HAP-1 (cell line): Measurements from ENCODE around the gene CDK15.

Source experiments
- DNase-seq, 2 experiments: peaks; one replicate each; pipeline ENCODE4 v3.0.0-alpha.2; 2016 to 2020; ENCODE audit warnings: low spot score in 2 of 2
- H3K27me3 ChIP-seq: fragments of 250-450 bp; sonication (Bioruptor Pico); 2 replicates; pipeline ENCODE4 v1.5.1; 2020; ENCODE audit warnings: low read depth, mild to moderate bottlenecking, moderate library complexity
- H3K36me3 ChIP-seq: fragments of 250-450 bp; sonication (Bioruptor Pico); replicated peaks from 2 replicates; pipeline ENCODE4 v1.5.1; 2020; ENCODE audit warnings: mild to moderate bottlenecking
- H3K4me1 ChIP-seq: fragments of 250-450 bp; sonication (Bioruptor Pico); 2 replicates; pipeline ENCODE4 v1.5.1; 2020; ENCODE audit warnings: mild to moderate bottlenecking
- H3K4me3 ChIP-seq: fragments of 250-450 bp; sonication (Bioruptor Pico); 2 replicates; pipeline ENCODE4 v1.5.1; 2020; ENCODE audit warnings: mild to moderate bottlenecking, moderate library complexity
- H3K9me3 ChIP-seq: fragments of 250-450 bp; sonication (Bioruptor Pico); 2 replicates; pipeline ENCODE4 v1.5.1; 2020; ENCODE audit warnings: mild to moderate bottlenecking, moderate library complexity
- in situ Hi-C: fragments of 300-500 bp; cut with MboI; formaldehyde crosslinking; loops from 3 replicates; pipeline ENCODE4 v1.14.3; 2020; ENCODE audit warnings: low sequenced_read_pairs, inconsistent platforms, mixed read lengths

Gene CDK15

DNA sequence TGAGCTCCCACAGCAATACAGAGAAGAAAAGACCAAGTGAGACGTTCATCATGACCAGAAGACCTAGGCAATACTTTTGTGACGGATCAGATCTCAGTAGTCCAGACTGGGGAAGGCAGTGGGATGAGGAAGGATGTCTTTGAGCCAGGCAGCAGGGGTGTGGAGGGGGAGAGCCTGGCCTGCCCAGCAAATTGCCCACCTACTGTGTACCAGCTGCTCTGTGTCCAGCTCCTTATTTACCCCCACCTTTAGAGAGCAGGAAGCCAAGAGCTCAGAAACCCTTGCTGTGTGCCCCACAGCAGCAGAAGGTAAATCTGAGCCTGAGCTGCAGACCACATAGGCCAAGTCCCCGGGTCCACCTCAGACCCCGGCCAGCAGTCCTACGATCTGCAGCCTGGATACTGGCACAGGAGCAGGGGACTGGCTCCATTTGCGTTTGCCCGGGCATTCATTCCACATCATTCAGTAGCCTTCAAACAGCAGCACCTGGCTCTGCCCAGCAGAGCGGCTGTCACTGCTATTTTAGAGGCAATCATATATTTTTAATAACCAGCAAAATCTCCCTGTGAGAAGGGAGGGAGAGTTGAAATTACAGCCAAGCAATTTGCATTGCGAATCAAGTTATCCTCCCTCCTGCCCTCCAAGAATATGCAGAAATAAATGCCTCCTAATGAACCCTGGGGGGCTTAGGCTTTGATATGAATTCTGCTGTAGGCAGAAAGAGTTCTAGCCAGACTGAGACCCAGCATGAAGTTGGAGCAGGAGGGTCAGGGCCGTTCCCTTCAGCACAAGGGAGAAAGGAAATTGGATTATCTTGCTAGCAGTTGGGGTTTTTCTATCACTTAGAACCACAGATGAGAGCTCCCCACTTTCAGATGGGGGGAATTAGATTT is 117.3 kb downstream of the CDK15 start:
- H3K9me3 ChIP-seq, result no peaks in the 10 kb centered on the region
- H3K36me3 ChIP-seq, result no peaks in the 10 kb centered on the region
- no peak overlapping the region for H3K4me3 ChIP-seq
- in situ Hi-C loops, result no loop called here
- H3K27me3 ChIP-seq, result no peaks in the 10 kb centered on the region
- H3K4me1 ChIP-seq, result no peaks in the 10 kb centered on the region
- no peak for DNase-seq

DNA sequence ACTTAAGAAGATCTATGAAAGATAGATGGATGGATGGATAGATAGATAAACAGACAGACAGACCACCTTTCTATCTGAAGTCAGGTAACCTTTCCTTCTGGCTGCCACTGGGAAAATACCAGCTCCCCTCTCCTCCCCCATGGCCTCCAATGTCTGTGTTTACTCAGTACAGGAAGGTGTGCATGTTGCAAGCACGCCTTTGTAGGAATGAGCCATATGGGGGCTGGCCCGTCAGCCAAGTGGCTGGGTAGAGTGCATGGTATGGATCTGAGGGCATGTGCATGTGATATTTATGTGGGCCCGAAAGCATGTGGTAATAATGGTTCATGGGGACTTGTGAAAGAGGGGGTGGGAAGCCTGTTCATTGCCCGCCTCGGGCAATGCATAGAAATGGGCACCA is 118.1 kb downstream of the CDK15 start:
- Histone ChIP-seq H3K4me3 (no peak overlapping the region), H3K27me3 (no peaks in the 10 kb centered on the region), H3K4me1 (no peaks in the 10 kb centered on the region), H3K9me3 (no peaks in the 10 kb centered on the region), H3K36me3 (no peaks in the 10 kb centered on the region)
- in situ Hi-C loops, result no loop called here
- no peak for DNase-seq

DNA sequence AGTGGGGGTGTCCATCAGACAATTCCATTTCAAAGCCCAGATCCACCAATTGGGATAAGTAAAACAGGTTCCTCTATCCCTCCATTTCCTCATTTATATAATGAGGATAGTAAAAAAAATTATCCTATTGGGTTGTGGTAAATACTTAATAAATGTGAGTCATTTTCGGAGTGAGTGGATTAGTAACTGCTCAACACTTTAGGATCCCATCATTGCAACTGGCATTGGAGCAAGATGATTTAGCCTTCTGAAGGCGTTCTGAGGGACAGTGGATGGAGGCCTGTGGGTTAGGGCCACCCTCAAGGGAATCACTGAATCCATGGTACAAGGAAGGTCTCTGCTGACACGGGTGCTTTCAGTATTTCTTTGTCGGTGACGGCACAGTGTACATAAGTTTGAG is 118.7 kb downstream of the CDK15 start:
- in situ Hi-C loops, result no loop called here
- H3K9me3 ChIP-seq, result no peaks in the 10 kb centered on the region

DNA sequence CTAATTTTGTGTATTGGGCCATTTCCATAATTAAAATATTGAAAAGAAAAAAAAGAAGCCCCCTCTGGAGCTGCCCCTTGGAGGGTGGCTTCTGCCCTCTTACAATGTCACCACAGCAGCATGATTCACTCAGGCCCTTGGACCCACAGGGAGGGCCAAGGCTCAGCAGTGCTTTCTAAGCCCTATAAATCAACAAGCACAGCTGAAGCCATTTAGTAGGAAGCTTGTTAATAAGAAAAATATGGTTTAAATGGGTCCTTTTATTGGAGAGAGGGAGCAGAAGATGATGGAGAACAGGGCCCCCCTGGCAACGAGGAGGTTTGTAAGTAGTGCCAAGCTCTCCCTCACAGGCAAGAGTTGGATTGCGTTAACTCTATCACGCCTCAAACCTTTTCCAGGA is 119.7 kb downstream of the CDK15 start:
- DNase-seq, result no peak
- H3K4me1 ChIP-seq, result no peaks in the 10 kb centered on the region
- no peaks in the 10 kb centered on the region for H3K9me3 ChIP-seq
- no peaks in the 10 kb centered on the region for H3K36me3 ChIP-seq
- H3K27me3 ChIP-seq, result no peaks in the 10 kb centered on the region
- in situ Hi-C loops, result no loop called here
- H3K4me3 ChIP-seq, result no peak overlapping the region

More for the DNA sequence above, 118.7 kb downstream of the CDK15 start:
- Histone ChIP-seq H3K4me3 (no peak overlapping the region), H3K36me3 (no peaks in the 10 kb centered on the region), H3K27me3 (no peaks in the 10 kb centered on the region), H3K4me1 (no peaks in the 10 kb centered on the region)
- DNase-seq, result no peak

DNA sequence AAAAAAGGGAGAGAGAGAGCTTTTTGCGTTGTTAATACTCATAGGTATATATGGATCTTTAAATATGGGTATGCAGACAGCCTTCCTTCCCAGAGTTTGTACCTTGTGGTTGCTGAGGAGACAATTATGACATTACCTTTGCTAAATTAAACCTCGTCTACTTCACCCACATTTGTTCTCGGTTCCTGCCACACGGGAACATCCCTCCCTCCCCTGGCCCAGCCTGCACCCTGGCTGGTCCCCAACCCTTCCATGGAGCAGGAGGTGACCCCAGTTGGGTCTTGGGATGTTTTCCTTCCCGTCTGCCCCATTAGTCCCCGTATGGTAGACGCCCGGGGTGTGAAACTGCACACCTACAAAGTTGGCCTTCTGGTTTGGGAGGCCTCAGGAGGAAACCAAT is 122.0 kb downstream of the CDK15 start:
- no peaks in the 10 kb centered on the region for H3K4me1 ChIP-seq
- no peaks in the 10 kb centered on the region for H3K36me3 ChIP-seq
- no peak overlapping the region for H3K4me3 ChIP-seq
- in situ Hi-C loops, result no loop called here
- DNase-seq, result no peak
- no peaks in the 10 kb centered on the region for H3K27me3 ChIP-seq
- no peaks in the 10 kb centered on the region for H3K9me3 ChIP-seq

DNA sequence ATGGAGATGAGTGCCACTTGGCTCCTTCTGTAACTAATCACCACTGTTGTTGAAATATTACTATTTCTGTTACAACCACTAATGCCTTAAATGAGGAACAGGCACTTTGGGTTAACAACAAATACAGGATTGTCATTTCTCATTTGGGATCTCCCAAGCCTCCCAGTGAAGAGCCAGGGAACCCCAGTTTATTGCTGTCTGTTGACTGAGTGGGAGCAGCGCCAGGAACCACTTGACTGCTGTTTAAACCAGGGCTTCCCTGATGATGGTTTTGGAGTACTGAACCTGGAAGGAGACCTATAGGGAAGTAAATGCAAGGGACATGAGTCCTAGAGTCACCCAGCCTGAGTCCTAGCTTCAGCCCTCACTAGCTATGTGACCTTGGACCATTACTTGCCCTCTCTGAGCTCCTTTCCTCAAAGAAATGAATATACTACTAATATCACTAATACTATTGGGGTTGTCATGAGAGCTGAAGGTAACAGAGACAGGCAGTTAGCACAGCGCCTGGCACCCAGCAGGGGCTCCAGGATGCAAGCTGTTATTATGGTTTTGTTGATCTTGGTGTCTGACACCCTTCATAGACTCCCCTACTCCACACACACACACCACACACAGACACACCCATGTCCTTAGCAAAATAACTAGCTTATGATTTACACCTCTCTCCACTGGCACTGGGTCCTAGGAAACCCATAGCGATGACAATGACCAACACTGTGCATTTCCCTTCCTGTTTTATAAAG is 123.1 kb downstream of the CDK15 start:
- no peak for DNase-seq
- in situ Hi-C loops, result no loop called here
- Histone ChIP-seq H3K36me3 (no peaks in the 10 kb centered on the region), H3K4me3 (no peak overlapping the region), H3K4me1 (no peaks in the 10 kb centered on the region), H3K27me3 (no peaks in the 10 kb centered on the region), H3K9me3 (no peaks in the 10 kb centered on the region)

DNA sequence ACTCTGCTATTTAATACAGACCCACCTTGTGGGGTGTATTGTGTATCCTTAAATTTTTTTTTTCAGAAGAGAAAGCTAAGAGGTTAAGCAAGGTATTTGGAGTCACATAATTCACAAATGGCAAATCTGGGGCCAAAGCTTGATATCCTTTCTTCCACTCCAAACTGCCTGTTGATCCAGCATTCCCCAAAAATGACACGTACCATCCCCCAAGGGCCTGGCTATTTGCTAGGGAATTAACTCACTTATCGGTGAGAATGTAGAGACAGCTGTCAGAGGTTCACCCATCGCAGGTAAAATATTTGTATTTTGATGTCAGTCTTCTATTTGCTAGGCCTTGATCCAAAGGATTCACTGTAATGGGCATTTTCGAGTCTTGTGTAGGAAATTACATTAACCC is 123.7 kb downstream of the CDK15 start:
- in situ Hi-C loops, result no loop called here
- H3K4me3 ChIP-seq, result no peak overlapping the region
- H3K27me3 ChIP-seq, result no peaks in the 10 kb centered on the region
- no peaks in the 10 kb centered on the region for H3K36me3 ChIP-seq
- no peaks in the 10 kb centered on the region for H3K4me1 ChIP-seq
- H3K9me3 ChIP-seq, result no peaks in the 10 kb centered on the region
- no peak for DNase-seq

DNA sequence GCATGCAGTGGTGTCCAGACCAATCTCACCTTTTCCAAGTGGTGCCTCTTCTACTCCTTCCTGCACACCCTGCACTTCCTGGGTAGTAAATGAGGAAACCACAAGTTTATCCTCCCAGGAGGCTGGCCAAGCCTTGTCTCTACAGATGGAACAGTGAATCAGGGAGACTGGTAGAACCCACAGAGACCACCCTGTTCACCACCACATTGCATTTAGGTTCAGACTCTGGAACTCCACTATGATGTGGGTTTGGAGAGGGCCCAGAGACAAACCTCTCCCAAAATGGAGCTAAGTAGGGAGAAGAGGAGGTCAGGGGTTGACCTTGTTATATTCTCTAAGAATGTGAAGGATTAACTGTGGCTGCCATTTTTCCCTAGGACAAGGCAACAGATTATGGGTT is 124.5 kb downstream of the CDK15 start:
- H3K36me3 ChIP-seq, result no peaks in the 10 kb centered on the region
- H3K27me3 ChIP-seq, result no peaks in the 10 kb centered on the region
- in situ Hi-C loops, result no loop called here
- no peaks in the 10 kb centered on the region for H3K4me1 ChIP-seq
- no peak overlapping the region for H3K4me3 ChIP-seq
- no peaks in the 10 kb centered on the region for H3K9me3 ChIP-seq
- DNase-seq, result no peak

DNA sequence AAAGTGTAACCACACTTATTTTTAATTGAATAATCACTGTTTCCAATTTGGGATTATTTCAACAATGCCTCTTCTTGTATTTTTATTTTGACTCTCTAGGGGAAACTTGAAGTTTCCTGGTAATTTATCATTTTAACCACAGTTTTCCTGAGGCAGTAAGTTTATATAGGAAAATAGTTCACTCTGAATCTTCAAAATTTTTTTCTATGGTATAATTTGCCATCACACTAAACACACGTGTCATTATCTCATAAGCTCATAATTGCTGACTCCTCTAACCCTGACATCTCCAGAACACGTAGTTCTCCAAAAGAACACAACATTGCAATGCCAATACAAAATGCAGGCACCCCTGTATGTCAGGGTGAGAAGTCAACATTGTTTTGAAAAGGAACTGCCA is 125.1 kb downstream of the CDK15 start:
- H3K27me3 ChIP-seq, result no peaks in the 10 kb centered on the region
- in situ Hi-C loops, result no loop called here

DNA sequence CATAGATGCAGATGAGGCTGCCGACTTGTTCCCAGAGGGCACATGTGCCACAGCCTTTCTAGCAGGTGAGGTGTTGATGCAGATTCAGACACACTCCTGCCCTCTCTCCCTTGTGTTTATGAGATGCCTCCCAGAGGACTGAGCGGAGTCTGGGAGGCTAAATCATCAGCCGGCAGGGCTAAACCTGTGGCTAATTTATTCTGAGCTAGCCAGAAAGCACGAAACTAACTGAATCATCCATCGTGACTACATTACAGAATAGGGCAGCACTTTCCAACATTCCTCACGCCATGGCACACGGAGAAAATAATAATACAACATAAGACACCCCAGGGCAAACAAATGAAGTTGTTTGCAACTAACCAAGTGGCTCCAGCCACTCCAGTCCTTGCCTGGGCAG is 125.6 kb downstream of the CDK15 start:
- in situ Hi-C loops, result no loop called here
- no peaks in the 10 kb centered on the region for H3K27me3 ChIP-seq
- H3K36me3 ChIP-seq, result no peaks in the 10 kb centered on the region
- no peak overlapping the region for H3K4me3 ChIP-seq
- no peaks in the 10 kb centered on the region for H3K9me3 ChIP-seq
- no peaks in the 10 kb centered on the region for H3K4me1 ChIP-seq
- no peak for DNase-seq

More for the DNA sequence above, 125.1 kb downstream of the CDK15 start:
- no peak for DNase-seq
- H3K4me1 ChIP-seq, result no peaks in the 10 kb centered on the region
- H3K9me3 ChIP-seq, result no peaks in the 10 kb centered on the region
- no peak overlapping the region for H3K4me3 ChIP-seq
- H3K36me3 ChIP-seq, result no peaks in the 10 kb centered on the region

DNA sequence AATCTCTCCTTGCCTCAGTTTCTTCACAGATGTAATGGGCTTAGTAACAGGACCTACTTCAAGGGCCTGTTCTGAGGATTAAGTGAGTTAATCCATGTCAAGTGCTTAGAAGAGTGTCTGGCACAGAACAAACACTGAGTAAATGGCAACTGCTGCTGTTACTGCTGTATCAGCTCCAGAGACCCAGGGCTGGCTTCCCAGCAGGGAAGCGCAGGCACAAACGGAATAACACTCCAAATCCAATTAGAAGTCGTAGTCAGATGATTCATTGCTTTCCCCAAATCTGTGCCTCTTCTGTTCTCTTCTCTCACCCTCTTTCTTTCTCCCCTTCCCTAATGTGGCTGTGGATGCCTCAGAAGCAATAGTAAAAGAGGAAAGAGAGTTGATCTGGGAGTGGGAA is 126.2 kb downstream of the CDK15 start:
- no peak for DNase-seq
- no peaks in the 10 kb centered on the region for H3K9me3 ChIP-seq
- in situ Hi-C loops, result no loop called here
- H3K36me3 ChIP-seq, result no peaks in the 10 kb centered on the region
- no peaks in the 10 kb centered on the region for H3K27me3 ChIP-seq
- H3K4me1 ChIP-seq, result no peaks in the 10 kb centered on the region
- H3K4me3 ChIP-seq, result no peak overlapping the region

DNA sequence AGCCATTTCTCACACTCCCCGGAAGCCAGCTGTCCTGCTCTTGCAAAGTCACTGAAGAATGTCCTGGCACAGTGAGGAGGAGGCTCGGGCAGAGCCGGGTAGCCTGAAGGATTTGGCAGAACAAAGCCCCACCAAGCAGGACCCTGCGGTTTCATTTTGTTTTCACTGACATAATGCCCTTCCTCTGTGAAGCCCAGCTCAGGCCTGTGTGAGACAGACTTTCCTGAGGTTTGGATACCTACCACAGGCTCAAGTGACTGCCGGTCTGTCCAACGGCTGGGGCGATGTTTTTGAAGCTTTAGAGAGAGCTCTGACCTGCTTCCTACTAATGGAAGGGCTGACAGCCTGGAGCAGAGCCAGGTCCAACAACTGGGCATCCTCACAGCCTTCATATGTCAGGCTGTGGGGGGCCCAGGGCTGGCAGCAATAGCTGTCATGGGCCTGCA is 127.5 kb downstream of the CDK15 start:
- DNase-seq, result no peak
- no peaks in the 10 kb centered on the region for H3K9me3 ChIP-seq
- no peak overlapping the region for H3K4me3 ChIP-seq
- in situ Hi-C loops, result no loop called here
- H3K36me3 ChIP-seq, result no peaks in the 10 kb centered on the region
- H3K27me3 ChIP-seq, result no peaks in the 10 kb centered on the region
- H3K4me1 ChIP-seq, result no peaks in the 10 kb centered on the region; the same call in 1 of the 2 replicates

DNA sequence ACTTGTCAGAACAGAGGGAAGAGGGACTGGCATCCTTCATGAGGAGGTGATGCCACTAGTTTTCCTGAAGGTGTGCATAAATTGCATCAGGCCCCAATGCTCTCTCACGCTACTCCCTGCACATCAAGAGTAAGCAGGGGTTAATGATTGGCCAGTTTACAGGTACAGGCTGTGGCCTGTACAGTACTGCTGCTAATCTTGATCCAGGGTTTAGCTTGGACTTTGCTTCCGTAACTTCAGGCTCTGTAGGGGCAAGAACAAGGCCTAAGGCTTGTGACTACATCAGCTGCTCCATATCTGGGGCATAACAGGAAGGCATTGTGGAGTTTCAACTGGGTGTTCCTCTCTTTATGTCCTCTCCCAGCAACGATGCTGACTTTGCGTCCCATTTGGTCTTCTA is 130.5 kb downstream of the CDK15 start:
- H3K9me3 ChIP-seq, result no peaks in the 10 kb centered on the region
- H3K4me1 ChIP-seq, result no peaks in the 10 kb centered on the region; the same call in 1 of the 2 replicates
- in situ Hi-C loops, result no loop called here
- no peaks in the 10 kb centered on the region for H3K27me3 ChIP-seq
- DNase-seq, result no peak
- no peaks in the 10 kb centered on the region for H3K36me3 ChIP-seq
- no peak overlapping the region for H3K4me3 ChIP-seq

DNA sequence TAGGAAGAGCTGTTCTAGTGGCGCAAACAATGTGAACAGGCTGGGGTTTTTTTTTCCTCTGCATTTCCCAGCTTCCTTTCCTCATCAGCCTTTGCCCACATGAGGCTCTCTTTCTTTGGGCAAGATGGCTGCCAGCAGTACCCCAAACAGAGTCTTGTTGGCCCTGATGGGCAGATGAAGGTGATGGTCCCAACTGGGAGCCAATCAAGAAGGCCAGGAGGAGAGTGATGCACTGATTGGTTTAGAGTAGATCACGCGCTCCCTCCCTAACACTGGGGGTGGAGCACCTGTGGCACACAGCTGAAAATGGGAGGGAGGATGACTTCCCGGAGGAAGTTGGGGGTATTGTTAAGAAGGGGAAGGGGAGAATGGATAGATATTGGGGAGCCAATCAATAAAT is 131.0 kb downstream of the CDK15 start:
- Histone ChIP-seq H3K4me1 (no peaks in the 10 kb centered on the region; the same call in 1 of the 2 replicates), H3K9me3 (no peaks in the 10 kb centered on the region), H3K27me3 (no peaks in the 10 kb centered on the region), H3K4me3 (no peak overlapping the region), H3K36me3 (no peaks in the 10 kb centered on the region)
- no peak for DNase-seq
- in situ Hi-C loops, result no loop called here
